ENCODE measurements around the gene SPR.
"Not testable (repeated sequence)": the region's sequence is repeated elsewhere in the genome, so short reads cannot be mapped to it uniquely, and the experiment has no call there.

The SPR gene

GRCh38 chr2:72901426-72901825 lies 14.2 kb downstream of the SPR start:
- Histone ChIP-seq H3K36me3 (ENCODE audit: insufficient read depth, low read length) (no peaks in the 10 kb centered on the region), H3K27me3 (ENCODE audit: control insufficient read depth, insufficient read depth, low read length) (peaks cover 92% of the 10 kb centered on the region), H3K4me3 (ENCODE audit: low read length) (no peak overlapping the region), H3K9ac (ENCODE audit: low read depth, low read length) (no peak overlapping the region), H3K4me1 (ENCODE audit: control insufficient read depth, insufficient read depth, low read length) (no peaks in the 10 kb centered on the region), H3K9me3 (replicated peaks; ENCODE audit: low read length) (no peaks in the 10 kb centered on the region), H3K4me2 (ENCODE audit: low read length) (no peak overlapping the region)

GRCh38 chr2:72907369-72907768 lies 20.2 kb downstream of the SPR start:
- not testable (repeated sequence) for H3K9me3 ChIP-seq (replicated peaks; ENCODE audit: low read length); H3K4me3 ChIP-seq (ENCODE audit: low read length); H3K36me3 ChIP-seq (ENCODE audit: insufficient read depth, low read length); H3K9ac ChIP-seq (ENCODE audit: low read depth, low read length); H3K4me1 ChIP-seq (ENCODE audit: control insufficient read depth, insufficient read depth, low read length); H3K4me2 ChIP-seq (ENCODE audit: low read length)
- H3K27me3 ChIP-seq (ENCODE audit: control insufficient read depth, insufficient read depth, low read length) = peaks cover 91% of the 10 kb centered on the region

- Histone ChIP-seq H3K9ac (ENCODE audit: low read depth, low read length) (no peak overlapping the region), H3K4me2 (ENCODE audit: low read length) (no peak overlapping the region), H3K9me3 (replicated peaks; ENCODE audit: low read length) (no peaks in the 10 kb centered on the region), H3K36me3 (ENCODE audit: insufficient read depth, low read length) (no peaks in the 10 kb centered on the region), H3K4me1 (ENCODE audit: control insufficient read depth, insufficient read depth, low read length) (no peaks in the 10 kb centered on the region), H3K27me3 (ENCODE audit: control insufficient read depth, insufficient read depth, low read length) (peaks cover 91% of the 10 kb centered on the region), H3K4me3 (ENCODE audit: low read length) (no peak overlapping the region)
Measured at GRCh38 chr2:72908741-72909140, 21.5 kb downstream of the SPR start.

- no peaks in the 10 kb centered on the region for H3K36me3 ChIP-seq (ENCODE audit: insufficient read depth, low read length)
- no peaks in the 10 kb centered on the region for H3K9me3 ChIP-seq (replicated peaks; ENCODE audit: low read length)
- no peak overlapping the region for H3K9ac ChIP-seq (ENCODE audit: low read depth, low read length)
- H3K27me3 ChIP-seq (ENCODE audit: control insufficient read depth, insufficient read depth, low read length) = peaks cover 92% of the 10 kb centered on the region
- no peak overlapping the region for H3K4me3 ChIP-seq (ENCODE audit: low read length)
- H3K4me1 ChIP-seq (ENCODE audit: control insufficient read depth, insufficient read depth, low read length) = peaks cover 7% of the 10 kb centered on the region
- H3K4me2 ChIP-seq (ENCODE audit: low read length) = no peak overlapping the region
Measured at GRCh38 chr2:72911256-72911655, 24.0 kb downstream of the SPR start.

- no peak overlapping the region for H3K4me2 ChIP-seq (ENCODE audit: low read length)
- peaks cover 21% of the 10 kb centered on the region for H3K4me1 ChIP-seq (ENCODE audit: control insufficient read depth, insufficient read depth, low read length)
Measured at GRCh38 chr2:72913486-72914205, 26.4 kb downstream of the SPR start.

GRCh38 chr2:72914206-72914559 lies 27.0 kb downstream of the SPR start:
- Histone ChIP-seq H3K4me3 (ENCODE audit: low read length) (no peak overlapping the region), H3K4me2 (ENCODE audit: low read length) (no peak overlapping the region), H3K4me1 (ENCODE audit: control insufficient read depth, insufficient read depth, low read length) (peaks cover 21% of the 10 kb centered on the region), H3K27me3 (ENCODE audit: control insufficient read depth, insufficient read depth, low read length) (peaks cover 94% of the 10 kb centered on the region), H3K9ac (ENCODE audit: low read depth, low read length) (no peak overlapping the region), H3K36me3 (ENCODE audit: insufficient read depth, low read length) (no peaks in the 10 kb centered on the region), H3K9me3 (replicated peaks; ENCODE audit: low read length) (no peaks in the 10 kb centered on the region)

More at GRCh38 chr2:72913486-72914205, 26.4 kb downstream of the SPR start:
- Histone ChIP-seq H3K9ac (ENCODE audit: low read depth, low read length) (no peak overlapping the region), H3K9me3 (replicated peaks; ENCODE audit: low read length) (no peaks in the 10 kb centered on the region), H3K36me3 (ENCODE audit: insufficient read depth, low read length) (no peaks in the 10 kb centered on the region), H3K27me3 (ENCODE audit: control insufficient read depth, insufficient read depth, low read length) (peaks cover 93% of the 10 kb centered on the region), H3K4me3 (ENCODE audit: low read length) (no peak overlapping the region)

- no peaks in the 10 kb centered on the region for H3K36me3 ChIP-seq (ENCODE audit: insufficient read depth, low read length)
- H3K9me3 ChIP-seq (replicated peaks; ENCODE audit: low read length) = no peaks in the 10 kb centered on the region
- peaks cover 94% of the 10 kb centered on the region for H3K27me3 ChIP-seq (ENCODE audit: control insufficient read depth, insufficient read depth, low read length)
- no peak overlapping the region for H3K4me3 ChIP-seq (ENCODE audit: low read length)
- H3K4me2 ChIP-seq (ENCODE audit: low read length) = no peak overlapping the region
- H3K4me1 ChIP-seq (ENCODE audit: control insufficient read depth, insufficient read depth, low read length) = peaks cover 21% of the 10 kb centered on the region
- H3K9ac ChIP-seq (ENCODE audit: low read depth, low read length) = no peak overlapping the region
Measured at GRCh38 chr2:72914589-72915319, 27.5 kb downstream of the SPR start.

GRCh38 chr2:72915320-72915906 lies 28.2 kb downstream of the SPR start:
- peaks cover 27% of the 10 kb centered on the region for H3K4me1 ChIP-seq (ENCODE audit: control insufficient read depth, insufficient read depth, low read length)
- no peak overlapping the region for H3K4me3 ChIP-seq (ENCODE audit: low read length)
- H3K27me3 ChIP-seq (ENCODE audit: control insufficient read depth, insufficient read depth, low read length) = peaks cover 94% of the 10 kb centered on the region
- peak overlapping the region; percentile 70 for H3K4me2 ChIP-seq (ENCODE audit: low read length)
- H3K9ac ChIP-seq (ENCODE audit: low read depth, low read length) = no peak overlapping the region
- no peaks in the 10 kb centered on the region for H3K9me3 ChIP-seq (replicated peaks; ENCODE audit: low read length)
- H3K36me3 ChIP-seq (ENCODE audit: insufficient read depth, low read length) = no peaks in the 10 kb centered on the region

GRCh38 chr2:72915907-72916742 lies 28.9 kb downstream of the SPR start:
- Histone ChIP-seq H3K4me3 (ENCODE audit: low read length) (peak overlapping the region; percentile 44), H3K4me1 (ENCODE audit: control insufficient read depth, insufficient read depth, low read length) (peaks cover 30% of the 10 kb centered on the region), H3K9ac (ENCODE audit: low read depth, low read length) (no peak overlapping the region), H3K36me3 (ENCODE audit: insufficient read depth, low read length) (no peaks in the 10 kb centered on the region), H3K9me3 (replicated peaks; ENCODE audit: low read length) (no peaks in the 10 kb centered on the region), H3K4me2 (ENCODE audit: low read length) (peak overlapping the region; percentile 70), H3K27me3 (ENCODE audit: control insufficient read depth, insufficient read depth, low read length) (peaks cover 94% of the 10 kb centered on the region)

GRCh38 chr2:72916743-72917137 lies 29.5 kb downstream of the SPR start:
- peak overlapping the region; percentile 70 for H3K4me2 ChIP-seq (ENCODE audit: low read length)
- H3K36me3 ChIP-seq (ENCODE audit: insufficient read depth, low read length) = no peaks in the 10 kb centered on the region
- peaks cover 30% of the 10 kb centered on the region for H3K4me1 ChIP-seq (ENCODE audit: control insufficient read depth, insufficient read depth, low read length)
- no peaks in the 10 kb centered on the region for H3K9me3 ChIP-seq (replicated peaks; ENCODE audit: low read length)
- H3K9ac ChIP-seq (ENCODE audit: low read depth, low read length) = no peak overlapping the region
- H3K4me3 ChIP-seq (ENCODE audit: low read length) = no peak overlapping the region
- peaks cover 94% of the 10 kb centered on the region for H3K27me3 ChIP-seq (ENCODE audit: control insufficient read depth, insufficient read depth, low read length)
